Measurements from ENCODE around the gene TRPV2.

TRPV2 gene

GRCh38 chr17:16407911-16408588, 7.3 kb upstream of the TRPV2 start:
- peak; percentile 45 for DNase-seq

GRCh38 chr17:16417399-16417798, 2.0 kb downstream of the TRPV2 start:
- DNase-seq, result no peak

GRCh38 chr17:16417896-16418684, 2.7 kb downstream of the TRPV2 start:
- DNase-seq, result no peak

GRCh38 chr17:16418685-16419068, 3.3 kb downstream of the TRPV2 start:
- DNase-seq, result no peak

- no peak for DNase-seq
Measured at GRCh38 chr17:16419074-16419928, 3.9 kb downstream of the TRPV2 start.

- no peak for DNase-seq
Measured at GRCh38 chr17:16419929-16420271, 4.5 kb downstream of the TRPV2 start.

GRCh38 chr17:16422416-16422815, 7.0 kb downstream of the TRPV2 start:
- no peak for DNase-seq

GRCh38 chr17:16423226-16423872, 8.0 kb downstream of the TRPV2 start:
- no peak for DNase-seq

- no peak for DNase-seq
Measured at GRCh38 chr17:16425202-16425601, 9.8 kb downstream of the TRPV2 start.

- DNase-seq, result no peak
Measured at GRCh38 chr17:16425698-16426659, 10.6 kb downstream of the TRPV2 start.

- no peak for DNase-seq
Measured at GRCh38 chr17:16427020-16427419, 11.6 kb downstream of the TRPV2 start.

- peak; percentile 61 for DNase-seq
Measured at GRCh38 chr17:16428098-16428882, 12.9 kb downstream of the TRPV2 start.

- no peak for DNase-seq
Measured at GRCh38 chr17:16429083-16429482, 13.7 kb downstream of the TRPV2 start.

GRCh38 chr17:16430650-16431049, 15.3 kb downstream of the TRPV2 start:
- no peak for DNase-seq

- no peak for DNase-seq
Measured at GRCh38 chr17:16432017-16432416, 16.6 kb downstream of the TRPV2 start.

- DNase-seq, result no peak
Measured at GRCh38 chr17:16433514-16433913, 18.1 kb downstream of the TRPV2 start.

GRCh38 chr17:16434662-16435061, 19.3 kb downstream of the TRPV2 start:
- no peak for DNase-seq

- no peak for DNase-seq
Measured at GRCh38 chr17:16435925-16436886, 20.8 kb downstream of the TRPV2 start.

- DNase-seq, result no peak
Measured at GRCh38 chr17:16437083-16437482, 21.7 kb downstream of the TRPV2 start.

- no peak for DNase-seq
Measured at GRCh38 chr17:16438173-16438556, 22.8 kb downstream of the TRPV2 start.
